CD4-positive, alpha-beta T cell (primary cell): Measurements from ENCODE around the gene DUSP2. TPM values are rescaled to one million over a fixed set of nuclear protein-coding genes. Genes with fewer than 3 reads are reported as not detected.

Experiments
- ATAC-seq: fragments of 200-7000 bp; cut with Tn5 transposase; one replicate; pipeline ENCODE4 v1.10.0; 2022; ENCODE audit warnings: mild to moderate bottlenecking; ENCODE audit not compliant: poor library complexity
- CTCF ChIA-PET: fragments of 350-600 bp; sonication (Branson Sonifier 250); formaldehyde crosslinking; loops from one replicate; lab custom pipeline; 2021; ENCODE audit warnings: antibody characterized with exemption, inconsistent platforms; lab: Charles Lee
- POLR2A ChIA-PET: fragments of 350-600 bp; sonication (Branson Sonifier 250); formaldehyde crosslinking; loops from one replicate; lab custom pipeline; 2021; ENCODE audit warnings: antibody characterized with exemption, inconsistent platforms; lab: Charles Lee
- DNase-seq, 14 experiments: peaks; one replicate each; pipeline ENCODE4 v3.0.0-alpha.2; 2013 to 2020; ENCODE audit warnings: mixed read lengths in 2 of 14
- H3K27ac ChIP-seq, 2 donors: one replicate each; pipeline versions ENCODE4 v1.5.1 to v1.7.0; 2013; ENCODE audit warnings: low read length in 2 of 2, low read depth in 1 of 2, mild to moderate bottlenecking in 1 of 2
- H3K27me3 ChIP-seq, 2 experiments: 1 replicate in 1 of 2; 2 replicates in 1 of 2; pipeline versions ENCODE4 v1.6.1 to v1.7.0; 2013; ENCODE audit warnings: low read length in 2 of 2, control low read depth in 1 of 2, mild to moderate bottlenecking in 1 of 2, moderate library complexity in 1 of 2; ENCODE audit not compliant: insufficient read depth in 2 of 2, control insufficient read depth in 1 of 2
- H3K36me3 ChIP-seq: one replicate; pipeline ENCODE4 v1.6.1; 2013; ENCODE audit warnings: low read length, control low read depth; ENCODE audit not compliant: insufficient read depth
- H3K4me1 ChIP-seq: one replicate; pipeline ENCODE4 v1.6.1; 2013; ENCODE audit warnings: low read length, control low read depth; ENCODE audit not compliant: insufficient read depth
- H3K4me3 ChIP-seq: one replicate; pipeline ENCODE4 v1.5.1; 2013; ENCODE audit warnings: mild to moderate bottlenecking, low read length, moderate library complexity
- H3K9me3 ChIP-seq, 2 experiments: 1 replicate in 1 of 2; 2 replicates in 1 of 2; pipeline versions ENCODE4 v1.6.1 to v1.7.0; 2013; ENCODE audit warnings: low read length in 2 of 2, mild to moderate bottlenecking in 2 of 2, control low read depth in 1 of 2, moderate library complexity in 1 of 2; ENCODE audit not compliant: control insufficient read depth in 1 of 2, insufficient read depth in 1 of 2
- H3K27ac Mint-ChIP-seq: one replicate; pipeline ENCODE4 v1.8.0; 2020; ENCODE audit warnings: mixed read lengths
- H3K27me3 Mint-ChIP-seq: one replicate; pipeline ENCODE4 v1.8.0; 2021; ENCODE audit warnings: mixed read lengths
- H3K36me3 Mint-ChIP-seq: one replicate; pipeline ENCODE4 v1.8.0; 2021; ENCODE audit warnings: low read depth, mixed read lengths
- H3K4me1 Mint-ChIP-seq: one replicate; pipeline ENCODE4 v1.8.0; 2021; ENCODE audit warnings: low read depth, mixed read lengths
- H3K4me3 Mint-ChIP-seq: one replicate; pipeline ENCODE4 v1.8.0; 2020; ENCODE audit warnings: mild to moderate bottlenecking, mixed read lengths
- H3K9me3 Mint-ChIP-seq: one replicate; pipeline ENCODE4 v1.8.0; 2020; ENCODE audit warnings: mixed read lengths
- intact Hi-C, 2 experiments: fragments of 100-400 bp; cut with DNase I in 1 of 2; cut with micrococcal nuclease in 1 of 2; formaldehyde crosslinking; loops; one replicate each; pipeline versions ENCODE4 v1.15.1 to v1.9.0; 2023 to 2025; cut with DNase I, micrococcal nuclease
- total RNA-seq, 174 experiments: library from RNA in 2 of 174; stranded (reverse) in 2 of 174; gene quantifications; one replicate each; pipeline ENCODE4 v1.2.3 and lab custom pipeline; 2021 to 2026
- TF ChIP-seq, protein P1 (sequence below): fragments of 200-600 bp; IDR thresholded peaks from one replicate; pipeline ENCODE4 v1.8.0; 2022; ENCODE audit warnings: antibody characterized with exemption, mild to moderate bottlenecking

Gene DUSP2
- total RNA-seq, 2 experiments from 2014 or later: 728 to 730 TPM

GRCh38 chr2:96146153-96146880, 1.1 kb upstream of the DUSP2 start:
- intact Hi-C loops: loop anchor here (5.0 kb wide), 2 partner anchors 61 to 391 kb away; partner anchors contain the start of genes ARID5A (in 2 of the 2) and STARD7 (in 1 of the 2)
- DNase-seq (peak; percentile 80 to 96 (median 86)), ATAC-seq (peak; percentile 38)
- Histone ChIP-seq H3K36me3 (peaks cover 24% of the 10 kb centered on the region), H3K27me3 (no peaks in the 10 kb centered on the region), H3K9me3 (no peaks in the 10 kb centered on the region), H3K4me1 (peaks cover 83% of the 10 kb centered on the region), H3K27ac (peak overlapping the region; percentile 97 to 99), H3K4me3 (peak overlapping the region; percentile 59)
- Mint-ChIP-seq H3K4me3 (peak overlapping the region; percentile 88), H3K36me3 (peaks cover 49% of the 10 kb centered on the region), H3K4me1 (peaks cover 89% of the 10 kb centered on the region), H3K9me3 (no peaks in the 10 kb centered on the region), H3K27me3 (no peaks in the 10 kb centered on the region), H3K27ac (peak overlapping the region; percentile 98)
- CTCF ChIA-PET: interaction anchor here (1.1 to 15.2 kb wide), 5 partner anchors 8 to 154 kb away, joined by 3 to 229 read pairs (median 8); partner anchors contain the start of gene ASTL
- POLR2A ChIA-PET: interaction anchor here (0.7 to 13.8 kb wide), 10 partner anchors 7 to 670 kb away, joined by 3 to 199 read pairs (median 15); partner anchors contain the start of genes ARID5A, ASTL, CNNM3 and SNRNP200
- TF ChIP-seq, protein P1, sequence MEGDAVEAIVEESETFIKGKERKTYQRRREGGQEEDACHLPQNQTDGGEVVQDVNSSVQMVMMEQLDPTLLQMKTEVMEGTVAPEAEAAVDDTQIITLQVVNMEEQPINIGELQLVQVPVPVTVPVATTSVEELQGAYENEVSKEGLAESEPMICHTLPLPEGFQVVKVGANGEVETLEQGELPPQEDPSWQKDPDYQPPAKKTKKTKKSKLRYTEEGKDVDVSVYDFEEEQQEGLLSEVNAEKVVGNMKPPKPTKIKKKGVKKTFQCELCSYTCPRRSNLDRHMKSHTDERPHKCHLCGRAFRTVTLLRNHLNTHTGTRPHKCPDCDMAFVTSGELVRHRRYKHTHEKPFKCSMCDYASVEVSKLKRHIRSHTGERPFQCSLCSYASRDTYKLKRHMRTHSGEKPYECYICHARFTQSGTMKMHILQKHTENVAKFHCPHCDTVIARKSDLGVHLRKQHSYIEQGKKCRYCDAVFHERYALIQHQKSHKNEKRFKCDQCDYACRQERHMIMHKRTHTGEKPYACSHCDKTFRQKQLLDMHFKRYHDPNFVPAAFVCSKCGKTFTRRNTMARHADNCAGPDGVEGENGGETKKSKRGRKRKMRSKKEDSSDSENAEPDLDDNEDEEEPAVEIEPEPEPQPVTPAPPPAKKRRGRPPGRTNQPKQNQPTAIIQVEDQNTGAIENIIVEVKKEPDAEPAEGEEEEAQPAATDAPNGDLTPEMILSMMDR: no peak

DNA sequence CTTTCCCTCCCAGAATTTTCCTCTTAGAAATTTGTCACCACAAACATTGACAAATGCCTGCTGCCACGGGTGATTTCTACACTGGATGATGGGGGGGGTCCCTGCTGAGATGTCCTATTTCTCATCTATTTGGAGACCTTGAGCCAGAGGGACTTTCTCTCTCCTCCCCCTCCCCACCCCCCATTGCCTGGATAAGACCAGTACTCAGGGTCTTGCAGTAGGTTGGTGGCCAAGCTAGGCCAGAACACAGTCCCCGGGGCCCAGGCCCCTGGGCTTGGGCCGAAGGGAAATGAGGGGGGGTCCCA, 560 bp upstream of the DUSP2 start:
- peak overlapping the region; percentile 88 for H3K4me3 Mint-ChIP-seq
- peak overlapping the region; percentile 97 to 99 for H3K27ac ChIP-seq
- POLR2A ChIA-PET: interaction anchor here (0.7 to 13.8 kb wide), 9 partner anchors 12 to 670 kb away, joined by 3 to 199 read pairs (median 20); partner anchors contain the start of genes ARID5A, CNNM3, SNRNP200 and STARD7
- H3K27ac Mint-ChIP-seq: peak overlapping the region; percentile 98
- ATAC-seq (no peak), DNase-seq (no peak)
- CTCF ChIA-PET: interaction anchor here (1.6 to 15.2 kb wide), 3 partner anchors 29 to 153 kb away, joined by 7 to 229 read pairs (median 8); no protein-coding TSS in a partner anchor
- H3K4me3 ChIP-seq: peak overlapping the region; percentile 59
- H3K27me3 Mint-ChIP-seq: no peaks in the 10 kb centered on the region
- H3K4me1 ChIP-seq: peaks cover 78% of the 10 kb centered on the region
- H3K9me3 Mint-ChIP-seq: no peaks in the 10 kb centered on the region
- H3K36me3 Mint-ChIP-seq: peaks cover 53% of the 10 kb centered on the region
- peaks cover 27% of the 10 kb centered on the region for H3K36me3 ChIP-seq
- intact Hi-C loops: loop anchor here (2.0 to 5.0 kb wide), 5 partner anchors 19 to 392 kb away; partner anchors contain the start of genes ARID5A (in 2 of the 2), STARD7 (in 2 of the 2) and TMEM127 (in 1 of the 2)
- TF ChIP-seq, protein P1: no peak
- H3K9me3 ChIP-seq: no peaks in the 10 kb centered on the region
- peaks cover 84% of the 10 kb centered on the region for H3K4me1 Mint-ChIP-seq
- H3K27me3 ChIP-seq: no peaks in the 10 kb centered on the region

GRCh38 chr2:96144481-96145035, 682 bp downstream of the DUSP2 start:
- Mint-ChIP-seq H3K9me3 (no peaks in the 10 kb centered on the region), H3K27ac (peak overlapping the region; percentile 98), H3K4me3 (peak overlapping the region; percentile 98), H3K27me3 (no peaks in the 10 kb centered on the region), H3K36me3 (peaks cover 53% of the 10 kb centered on the region), H3K4me1 (peaks cover 76% of the 10 kb centered on the region)
- ChIA-PET CTCF (interaction anchor here (1.3 to 15.2 kb wide), 2 partner anchors 28 to 31 kb away, joined by 7 to 229 read pairs; no protein-coding TSS in a partner anchor), POLR2A (interaction anchor here (1.0 to 13.8 kb wide), 5 partner anchors 14 to 64 kb away, joined by 3 to 199 read pairs (median 64); partner anchors contain the start of gene STARD7)
- Histone ChIP-seq H3K36me3 (peaks cover 28% of the 10 kb centered on the region), H3K4me1 (peaks cover 72% of the 10 kb centered on the region), H3K9me3 (no peaks in the 10 kb centered on the region), H3K27me3 (no peaks in the 10 kb centered on the region), H3K27ac (peak overlapping the region; percentile 66 to 99), H3K4me3 (peak overlapping the region; percentile 93)
- ATAC-seq (no peak), DNase-seq (peak in 10 of 14 experiments; percentile 30 to 70 (median 48))
- TF ChIP-seq, protein P1: no peak
- intact Hi-C loops: loop anchor here (2.0 to 5.0 kb wide), 7 partner anchors 20 to 393 kb away; partner anchors contain the start of genes ARID5A (in 2 of the 2), STARD7 (in 2 of the 2), TMEM127 (in 2 of the 2) and CIAO1 (in 1 of the 2)
